Measurements from ENCODE around the gene TREH.

- no peak for TF ChIP-seq CTCF (IDR thresholded peaks at IDR 0.05; ENCODE audit: insufficient read depth, low read depth, low read length)
- no peak for TF ChIP-seq EZH2 (IDR thresholded peaks at IDR 0.05; ENCODE audit: insufficient read depth, low read length)
These were observed 35.4 kb upstream of the TREH start for GRCh38 chr11:118714816-118715215.
